ENCODE data around the gene DTNA. TPM values are rescaled to one million over a fixed set of nuclear protein-coding genes. Genes with fewer than 3 reads are reported as not detected.

DTNA gene
- polyA plus RNA-seq, 1 experiment, result 16.4 TPM

GRCh38 chr18:34771958-34772357, 61.9 kb downstream of the DTNA start:
- no peak for TF ChIP-seq CTCF (IDR thresholded peaks at IDR 0.05; ENCODE audit: low read depth, low read length)
- POLR2A ChIA-PET, result no interaction called here
- H3K27ac ChIP-seq (ENCODE audit: low read depth, low read length), result no peak overlapping the region
- no peaks in the 10 kb centered on the region for H3K27me3 ChIP-seq (ENCODE audit: control insufficient read depth, insufficient read depth, low read length)
- no peak for DNase-seq (ENCODE audit: low read depth, low spot score)
- H3K9me3 ChIP-seq (ENCODE audit: control insufficient read depth, insufficient read depth, low read length), result no peaks in the 10 kb centered on the region
- CTCF ChIA-PET, result interaction anchor here (1.0 to 3.6 kb wide), 5 partner anchors 12 to 111 kb away, joined by 3 to 28 read pairs (median 4); no protein-coding TSS in a partner anchor
- H3K4me3 ChIP-seq (ENCODE audit: low read depth, low read length), result no peak overlapping the region

- H3K9me3 ChIP-seq (ENCODE audit: control insufficient read depth, insufficient read depth, low read length), result no peaks in the 10 kb centered on the region
- peak overlapping the region; percentile 34 for H3K27ac ChIP-seq (ENCODE audit: low read depth, low read length)
- no peak for TF ChIP-seq CTCF (IDR thresholded peaks at IDR 0.05; ENCODE audit: low read depth, low read length)
- H3K4me3 ChIP-seq (ENCODE audit: low read depth, low read length), result no peak overlapping the region
- no peaks in the 10 kb centered on the region for H3K27me3 ChIP-seq (ENCODE audit: control insufficient read depth, insufficient read depth, low read length)
- CTCF ChIA-PET, result interaction anchor here (0.6 to 3.6 kb wide), 5 partner anchors 11 to 112 kb away, joined by 3 to 28 read pairs (median 5); no protein-coding TSS in a partner anchor
- POLR2A ChIA-PET, result no interaction called here
- DNase-seq (ENCODE audit: low read depth, low spot score), result no peak
Measured at GRCh38 chr18:34772887-34773286, 62.8 kb downstream of the DTNA start.

- H3K27me3 ChIP-seq (ENCODE audit: control insufficient read depth, insufficient read depth, low read length), result no peaks in the 10 kb centered on the region
- ChIA-PET POLR2A (no interaction called here), CTCF (interaction anchor here (3.6 kb wide), 1 partner anchor 112 kb away, joined by 28 read pairs; no protein-coding TSS in a partner anchor)
- no peak overlapping the region for H3K27ac ChIP-seq (ENCODE audit: low read depth, low read length)
- DNase-seq (ENCODE audit: low read depth, low spot score), result no peak
- no peak for TF ChIP-seq CTCF (IDR thresholded peaks at IDR 0.05; ENCODE audit: low read depth, low read length)
- H3K4me3 ChIP-seq (ENCODE audit: low read depth, low read length), result no peak overlapping the region
- no peaks in the 10 kb centered on the region for H3K9me3 ChIP-seq (ENCODE audit: control insufficient read depth, insufficient read depth, low read length)
Measured at GRCh38 chr18:34773378-34773777, 63.3 kb downstream of the DTNA start.

GRCh38 chr18:34773961-34774766, 64.1 kb downstream of the DTNA start:
- DNase-seq (ENCODE audit: low read depth, low spot score), result no peak
- no peak for TF ChIP-seq CTCF (IDR thresholded peaks at IDR 0.05; ENCODE audit: low read depth, low read length)
- Histone ChIP-seq H3K27me3 (ENCODE audit: control insufficient read depth, insufficient read depth, low read length) (no peaks in the 10 kb centered on the region), H3K9me3 (ENCODE audit: control insufficient read depth, insufficient read depth, low read length) (no peaks in the 10 kb centered on the region), H3K4me3 (ENCODE audit: low read depth, low read length) (no peak overlapping the region), H3K27ac (ENCODE audit: low read depth, low read length) (no peak overlapping the region)
- CTCF ChIA-PET, result interaction anchor here (0.8 to 3.6 kb wide), 3 partner anchors 11 to 113 kb away, joined by 3 to 28 read pairs (median 3); no protein-coding TSS in a partner anchor
- POLR2A ChIA-PET, result no interaction called here

GRCh38 chr18:34775461-34775860, 65.4 kb downstream of the DTNA start:
- Histone ChIP-seq H3K27ac (ENCODE audit: low read depth, low read length) (no peak overlapping the region), H3K4me3 (ENCODE audit: low read depth, low read length) (no peak overlapping the region), H3K27me3 (ENCODE audit: control insufficient read depth, insufficient read depth, low read length) (no peaks in the 10 kb centered on the region), H3K9me3 (ENCODE audit: control insufficient read depth, insufficient read depth, low read length) (no peaks in the 10 kb centered on the region)
- no peak for DNase-seq (ENCODE audit: low read depth, low spot score)
- ChIA-PET POLR2A (no interaction called here), CTCF (no interaction called here)
- TF ChIP-seq CTCF (IDR thresholded peaks at IDR 0.05; ENCODE audit: low read depth, low read length), result no peak
